ENCODE measurements around the gene STRADA.

DNA sequence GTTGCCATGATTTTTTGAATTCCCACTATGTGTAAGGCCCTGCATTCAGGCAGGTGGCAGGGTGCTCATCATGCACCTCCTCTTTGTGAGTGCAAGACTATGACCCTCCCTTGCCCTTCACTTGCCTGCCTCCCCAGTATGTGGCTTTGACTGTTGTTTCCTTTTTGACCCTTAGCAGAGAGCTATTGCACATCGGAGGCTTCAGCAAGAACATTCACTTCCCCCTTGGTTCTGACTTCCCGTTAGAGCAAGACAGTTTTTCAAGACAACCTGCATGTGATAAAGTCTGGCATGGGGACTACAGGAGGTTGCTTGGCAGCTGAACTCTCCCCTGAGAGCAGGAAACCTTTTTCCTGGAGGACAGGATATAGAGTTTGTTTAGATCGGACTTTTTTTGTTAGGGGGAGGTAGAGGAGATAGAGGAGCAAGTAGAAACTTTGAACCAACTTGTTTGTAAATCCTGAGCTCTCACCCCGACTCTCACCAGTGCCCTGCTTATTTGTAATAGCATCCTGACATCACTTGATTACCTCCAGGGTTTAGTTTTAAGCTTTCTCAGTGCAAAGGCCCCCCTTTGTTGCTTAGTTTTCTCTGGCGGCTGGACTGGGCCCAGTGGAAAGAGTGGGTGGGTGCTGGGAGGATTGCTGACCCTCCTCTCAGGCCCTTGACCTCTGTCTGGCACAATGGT, 75.9 kb downstream of the STRADA start:
- TF ChIP-seq, protein P1, sequence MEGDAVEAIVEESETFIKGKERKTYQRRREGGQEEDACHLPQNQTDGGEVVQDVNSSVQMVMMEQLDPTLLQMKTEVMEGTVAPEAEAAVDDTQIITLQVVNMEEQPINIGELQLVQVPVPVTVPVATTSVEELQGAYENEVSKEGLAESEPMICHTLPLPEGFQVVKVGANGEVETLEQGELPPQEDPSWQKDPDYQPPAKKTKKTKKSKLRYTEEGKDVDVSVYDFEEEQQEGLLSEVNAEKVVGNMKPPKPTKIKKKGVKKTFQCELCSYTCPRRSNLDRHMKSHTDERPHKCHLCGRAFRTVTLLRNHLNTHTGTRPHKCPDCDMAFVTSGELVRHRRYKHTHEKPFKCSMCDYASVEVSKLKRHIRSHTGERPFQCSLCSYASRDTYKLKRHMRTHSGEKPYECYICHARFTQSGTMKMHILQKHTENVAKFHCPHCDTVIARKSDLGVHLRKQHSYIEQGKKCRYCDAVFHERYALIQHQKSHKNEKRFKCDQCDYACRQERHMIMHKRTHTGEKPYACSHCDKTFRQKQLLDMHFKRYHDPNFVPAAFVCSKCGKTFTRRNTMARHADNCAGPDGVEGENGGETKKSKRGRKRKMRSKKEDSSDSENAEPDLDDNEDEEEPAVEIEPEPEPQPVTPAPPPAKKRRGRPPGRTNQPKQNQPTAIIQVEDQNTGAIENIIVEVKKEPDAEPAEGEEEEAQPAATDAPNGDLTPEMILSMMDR (IDR thresholded peaks at IDR 0.05; ENCODE audit: poor library complexity) = no peak
- no peak for TF ChIP-seq EZH2 (IDR thresholded peaks at IDR 0.05; ENCODE audit: borderline replicate concordance)
